ENCODE data around the gene RAB31. TPM values are rescaled to one million over a fixed set of nuclear protein-coding genes. Genes with fewer than 3 reads are reported as not detected.

The RAB31 gene
- total RNA-seq, 1 experiment from 2014 or later: 2.3 TPM

DNA sequence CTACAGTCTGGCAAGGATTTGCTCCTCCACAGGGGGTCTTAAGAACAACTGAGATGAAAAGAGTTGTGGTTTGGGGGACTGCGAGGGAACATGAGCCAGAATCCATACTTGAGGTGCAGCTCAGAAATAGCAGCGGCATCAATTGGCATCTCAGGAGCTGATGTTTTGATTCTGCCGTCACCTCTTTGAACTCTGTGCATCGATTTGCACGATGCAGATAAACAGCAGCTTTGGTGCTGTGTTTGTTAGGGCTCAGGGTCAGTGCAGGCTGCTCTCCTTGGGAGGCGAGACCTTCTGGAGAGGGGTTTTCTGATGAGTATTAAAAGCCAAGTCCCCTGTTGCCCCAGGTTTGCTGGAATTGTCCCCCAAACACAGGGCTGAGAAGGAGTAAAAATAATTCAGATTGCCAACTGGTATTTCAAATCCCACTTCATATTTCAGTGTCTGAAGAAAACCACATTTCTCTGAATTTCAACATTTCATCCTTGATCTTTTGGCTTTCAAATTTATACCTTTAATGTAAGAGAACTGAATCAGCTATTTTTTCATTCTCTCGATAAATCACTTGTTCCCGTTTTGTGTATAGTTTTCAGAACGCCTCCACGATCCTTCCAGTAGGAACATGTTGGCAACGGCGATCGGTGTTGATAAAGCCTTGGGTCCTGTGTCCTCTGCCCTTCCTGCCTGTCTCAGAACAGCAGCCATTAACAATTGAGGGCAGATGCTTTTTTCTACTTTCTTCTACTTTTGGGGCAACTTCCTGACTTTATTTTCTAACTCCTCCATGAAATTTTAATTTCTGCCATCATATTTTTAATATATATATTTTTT, 65.0 kb downstream of the RAB31 start:
- Mint-ChIP-seq H3K4me1 (ENCODE audit: low read depth, unreplicated experiment) (peaks cover 9% of the 10 kb centered on the region), H3K9me3 (ENCODE audit: low read depth, unreplicated experiment) (no peaks in the 10 kb centered on the region), H3K36me3 (ENCODE audit: insufficient read depth, unreplicated experiment) (no peaks in the 10 kb centered on the region), H3K27ac (ENCODE audit: unreplicated experiment) (no peak overlapping the region), H3K27me3 (ENCODE audit: unreplicated experiment) (peaks cover 14% of the 10 kb centered on the region), H3K4me3 (ENCODE audit: low read depth, unreplicated experiment) (no peak overlapping the region)
- DNase-seq: no peak
- intact Hi-C loops (cut with micrococcal nuclease; ENCODE audit: unreplicated experiment): no loop called here
- no peak for TF ChIP-seq CTCF (IDR thresholded peaks at IDR 0.05; ENCODE audit: unreplicated experiment)
- CTCF ChIA-PET: no interaction called here
- BruUV-seq (replicated peaks): no TSS peak

DNA sequence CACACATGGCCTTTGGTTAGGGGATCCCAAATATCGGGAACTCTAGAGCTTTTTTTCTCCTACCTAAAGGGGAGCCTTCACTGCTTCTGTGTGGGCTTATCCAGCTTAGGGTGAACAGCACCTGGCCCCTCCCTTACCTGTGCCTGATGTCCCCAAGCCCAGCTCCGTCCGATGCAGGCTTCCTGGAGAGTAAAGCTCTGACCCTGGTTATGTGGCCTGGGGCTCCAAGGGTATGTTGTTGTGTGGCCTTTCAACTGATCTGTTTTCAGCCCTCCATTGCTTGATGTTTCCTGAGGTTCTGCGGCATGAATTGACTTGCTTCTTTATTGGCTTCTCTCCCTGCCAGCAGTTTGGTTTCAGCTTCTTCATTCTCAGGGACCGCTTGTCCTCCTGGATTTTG, 66.0 kb downstream of the RAB31 start:
- no peak for DNase-seq
- Mint-ChIP-seq H3K36me3 (ENCODE audit: insufficient read depth, unreplicated experiment) (no peaks in the 10 kb centered on the region), H3K27me3 (ENCODE audit: unreplicated experiment) (peaks cover 14% of the 10 kb centered on the region), H3K4me1 (ENCODE audit: low read depth, unreplicated experiment) (peaks cover 11% of the 10 kb centered on the region), H3K4me3 (ENCODE audit: low read depth, unreplicated experiment) (no peak overlapping the region), H3K27ac (ENCODE audit: unreplicated experiment) (no peak overlapping the region), H3K9me3 (ENCODE audit: low read depth, unreplicated experiment) (no peaks in the 10 kb centered on the region)
- CTCF ChIA-PET: no interaction called here
- TF ChIP-seq CTCF (IDR thresholded peaks at IDR 0.05; ENCODE audit: unreplicated experiment): no peak
- no TSS peak for BruUV-seq (replicated peaks)
- intact Hi-C loops (cut with micrococcal nuclease; ENCODE audit: unreplicated experiment): no loop called here

DNA sequence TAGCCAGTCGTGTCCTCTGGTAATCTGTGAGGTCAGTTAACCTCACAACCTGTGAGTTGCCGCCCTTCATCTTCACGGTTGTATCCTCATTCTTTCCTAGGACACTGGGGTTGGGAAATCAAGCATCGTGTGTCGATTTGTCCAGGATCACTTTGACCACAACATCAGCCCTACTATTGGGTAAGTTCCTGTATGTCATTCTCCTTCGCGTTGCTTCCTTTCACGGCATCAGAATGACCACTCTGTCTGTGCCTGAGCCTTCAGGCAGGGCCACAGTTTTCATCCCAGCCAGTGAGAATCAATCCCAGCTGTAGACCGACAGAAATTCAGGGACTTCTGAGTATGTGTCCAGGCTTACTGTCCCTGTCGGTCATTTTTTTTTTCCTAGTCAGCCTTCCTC, 67.1 kb downstream of the RAB31 start:
- H3K27ac Mint-ChIP-seq (ENCODE audit: unreplicated experiment): no peak overlapping the region
- H3K9me3 Mint-ChIP-seq (ENCODE audit: low read depth, unreplicated experiment): no peaks in the 10 kb centered on the region
- CTCF ChIA-PET: no interaction called here
- H3K27me3 Mint-ChIP-seq (ENCODE audit: unreplicated experiment): peaks cover 14% of the 10 kb centered on the region
- intact Hi-C loops (cut with micrococcal nuclease; ENCODE audit: unreplicated experiment): no loop called here
- BruUV-seq (replicated peaks): no TSS peak
- no peak for DNase-seq
- no peak overlapping the region for H3K4me3 Mint-ChIP-seq (ENCODE audit: low read depth, unreplicated experiment)
- peaks cover 20% of the 10 kb centered on the region for H3K4me1 Mint-ChIP-seq (ENCODE audit: low read depth, unreplicated experiment)
- H3K36me3 Mint-ChIP-seq (ENCODE audit: insufficient read depth, unreplicated experiment): no peaks in the 10 kb centered on the region
- no peak for TF ChIP-seq CTCF (IDR thresholded peaks at IDR 0.05; ENCODE audit: unreplicated experiment)

- Mint-ChIP-seq H3K27ac (ENCODE audit: unreplicated experiment) (no peak overlapping the region), H3K36me3 (ENCODE audit: insufficient read depth, unreplicated experiment) (no peaks in the 10 kb centered on the region), H3K4me3 (ENCODE audit: low read depth, unreplicated experiment) (no peak overlapping the region), H3K27me3 (ENCODE audit: unreplicated experiment) (no peaks in the 10 kb centered on the region), H3K9me3 (ENCODE audit: low read depth, unreplicated experiment) (no peaks in the 10 kb centered on the region), H3K4me1 (ENCODE audit: low read depth, unreplicated experiment) (peaks cover 11% of the 10 kb centered on the region)
- BruUV-seq (replicated peaks): no TSS peak
- peak; percentile 65 for DNase-seq
- TF ChIP-seq CTCF (IDR thresholded peaks at IDR 0.05; ENCODE audit: unreplicated experiment): no peak
- intact Hi-C loops (cut with micrococcal nuclease; ENCODE audit: unreplicated experiment): loop anchor here (10.0 kb wide), 1 partner anchor 145 kb away; no protein-coding TSS in a partner anchor
- CTCF ChIA-PET: interaction anchor here (0.6 kb wide), 1 partner anchor 48 kb away, joined by 3 read pairs; no protein-coding TSS in a partner anchor
Observed at GRCh38 chr18:9779630-9780029, 71.5 kb downstream of the RAB31 start.

All from Calu3 (cell line).